ENCODE measurements around the gene USP32. TPM values are rescaled to one million over a fixed set of nuclear protein-coding genes. Genes with fewer than 3 reads are reported as not detected.

The USP32 gene
- total RNA-seq, 1 experiment from 2014 or later, result 103 TPM

GRCh38 chr17:60164164-60164563 lies 227.8 kb downstream of the USP32 start:
- ATAC-seq, result no peak
- no peak for DNase-seq (ENCODE audit: low spot score)
- POLR2A ChIA-PET, result no interaction called here
- CTCF ChIA-PET, result interaction anchor here (1.0 to 1.4 kb wide), 2 partner anchors 13 to 23 kb away, joined by 4 to 7 read pairs; partner anchors contain the start of gene CA4
- H3K4me1 Mint-ChIP-seq, result peaks cover 50% of the 10 kb centered on the region
- no peak overlapping the region for H3K27ac Mint-ChIP-seq
- H3K4me3 Mint-ChIP-seq, result no peak overlapping the region
- no peaks in the 10 kb centered on the region for H3K9me3 Mint-ChIP-seq
- TF ChIP-seq ZNF416 (CRISPR knock-in tag; IDR thresholded peaks at IDR 0.05), result no peak
- TF ChIP-seq IRF1 (CRISPR knock-in tag; IDR thresholded peaks at IDR 0.05), result no peak
- no peak; the same call in 1 of the 2 replicates for TF ChIP-seq ZNF512 (CRISPR knock-in tag; IDR thresholded peaks at IDR 0.05; ENCODE audit: borderline replicate concordance)
- no peak for TF ChIP-seq KAT7 (CRISPR knock-in tag; IDR thresholded peaks at IDR 0.05; ENCODE audit: borderline replicate concordance)
- TF ChIP-seq TEAD1 (CRISPR knock-in tag; IDR thresholded peaks at IDR 0.05), result no peak
- no peak for TF ChIP-seq GABPB1 (CRISPR knock-in tag; IDR thresholded peaks at IDR 0.05)
- TF ChIP-seq, protein P1, sequence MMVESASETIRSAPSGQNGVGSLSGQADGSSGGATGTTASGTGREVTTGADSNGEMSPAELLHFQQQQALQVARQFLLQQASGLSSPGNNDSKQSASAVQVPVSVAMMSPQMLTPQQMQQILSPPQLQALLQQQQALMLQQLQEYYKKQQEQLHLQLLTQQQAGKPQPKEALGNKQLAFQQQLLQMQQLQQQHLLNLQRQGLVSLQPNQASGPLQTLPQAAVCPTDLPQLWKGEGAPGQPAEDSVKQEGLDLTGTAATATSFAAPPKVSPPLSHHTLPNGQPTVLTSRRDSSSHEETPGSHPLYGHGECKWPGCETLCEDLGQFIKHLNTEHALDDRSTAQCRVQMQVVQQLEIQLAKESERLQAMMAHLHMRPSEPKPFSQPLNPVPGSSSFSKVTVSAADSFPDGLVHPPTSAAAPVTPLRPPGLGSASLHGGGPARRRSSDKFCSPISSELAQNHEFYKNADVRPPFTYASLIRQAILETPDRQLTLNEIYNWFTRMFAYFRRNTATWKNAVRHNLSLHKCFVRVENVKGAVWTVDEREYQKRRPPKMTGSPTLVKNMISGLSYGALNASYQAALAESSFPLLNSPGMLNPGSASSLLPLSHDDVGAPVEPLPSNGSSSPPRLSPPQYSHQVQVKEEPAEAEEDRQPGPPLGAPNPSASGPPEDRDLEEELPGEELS (CRISPR knock-in tag; IDR thresholded peaks at IDR 0.05), result no peak
- no peak for TF ChIP-seq ELF4 (CRISPR knock-in tag; IDR thresholded peaks at IDR 0.05; ENCODE audit: low read depth)
- TF ChIP-seq TP53 (CRISPR knock-in tag; IDR thresholded peaks at IDR 0.05), result no peak
- TF ChIP-seq AR (CRISPR knock-in tag; IDR thresholded peaks at IDR 0.05), result no peak
- TF ChIP-seq GTF2I (CRISPR knock-in tag; conservative IDR thresholded peaks at IDR 0.05), result no peak
- H3K27me3 Mint-ChIP-seq (ENCODE audit: low read depth), result no peaks in the 10 kb centered on the region
- H3K36me3 Mint-ChIP-seq, result no peaks in the 10 kb centered on the region

GRCh38 chr17:60163108-60163784 lies 228.7 kb downstream of the USP32 start:
- TF ChIP-seq, protein P2, sequence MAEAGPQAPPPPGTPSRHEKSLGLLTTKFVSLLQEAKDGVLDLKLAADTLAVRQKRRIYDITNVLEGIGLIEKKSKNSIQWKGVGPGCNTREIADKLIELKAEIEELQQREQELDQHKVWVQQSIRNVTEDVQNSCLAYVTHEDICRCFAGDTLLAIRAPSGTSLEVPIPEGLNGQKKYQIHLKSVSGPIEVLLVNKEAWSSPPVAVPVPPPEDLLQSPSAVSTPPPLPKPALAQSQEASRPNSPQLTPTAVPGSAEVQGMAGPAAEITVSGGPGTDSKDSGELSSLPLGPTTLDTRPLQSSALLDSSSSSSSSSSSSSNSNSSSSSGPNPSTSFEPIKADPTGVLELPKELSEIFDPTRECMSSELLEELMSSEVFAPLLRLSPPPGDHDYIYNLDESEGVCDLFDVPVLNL (CRISPR knock-in tag; IDR thresholded peaks at IDR 0.05; ENCODE audit: borderline replicate concordance, low read depth), result no peak
- TF ChIP-seq SOX15 (CRISPR knock-in tag; IDR thresholded peaks at IDR 0.05), result no peak
- TF ChIP-seq ZNF138 (CRISPR knock-in tag; conservative IDR thresholded peaks at IDR 0.05), result no peak
- peak; percentile 61; the same call in 1 of the 2 replicates for TF ChIP-seq ZNF121 (CRISPR knock-in tag; IDR thresholded peaks at IDR 0.05)
- Mint-ChIP-seq H3K36me3 (no peaks in the 10 kb centered on the region), H3K27me3 (ENCODE audit: low read depth) (no peaks in the 10 kb centered on the region), H3K27ac (peak overlapping the region; percentile 65; the same call in 1 of the 2 replicates), H3K9me3 (no peaks in the 10 kb centered on the region), H3K4me1 (peaks cover 59% of the 10 kb centered on the region), H3K4me3 (no peak overlapping the region)
- ATAC-seq, result peak; percentile 27
- ChIA-PET CTCF (interaction anchor here (0.7 to 1.6 kb wide), 7 partner anchors 8 to 474 kb away, joined by 3 to 8 read pairs (median 5); partner anchors contain the start of gene CA4), POLR2A (no interaction called here)
- DNase-seq (ENCODE audit: low spot score), result no peak

Measured in WTC11 (cell line).